ENCODE results near the gene PGR. TPM values are rescaled to one million over a fixed set of nuclear protein-coding genes. Genes with fewer than 3 reads are reported as not detected.

The PGR gene
- total RNA-seq, 1 experiment from 2014 or later, result not detected

DNA sequence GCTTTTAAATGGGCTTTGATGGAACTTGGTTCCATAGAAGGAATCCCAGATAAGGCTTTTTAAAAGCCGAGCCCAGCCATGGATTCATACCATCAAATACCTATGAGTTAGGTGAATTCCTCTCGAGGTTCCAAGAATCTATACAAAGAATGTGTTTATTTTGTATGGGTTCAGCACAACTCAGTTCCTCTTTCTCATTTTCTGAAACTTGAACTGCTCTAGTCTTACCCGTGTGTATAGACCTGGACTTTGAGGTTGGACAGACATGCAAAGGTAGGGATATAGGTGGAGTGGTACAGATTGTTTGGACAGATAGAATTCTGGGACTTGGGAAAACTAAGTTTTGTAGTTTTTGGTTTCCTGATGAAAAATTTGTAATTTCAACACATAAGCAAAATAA, 97.9 kb downstream of the PGR start:
- no TSS peak for BruUV-seq (replicated peaks)
- ChIA-PET POLR2A (ENCODE audit: unreplicated experiment) (no interaction called here), CTCF (no interaction called here)
- Histone ChIP-seq H3K9ac (ENCODE audit: low read length) (no peak overlapping the region), H3K27me3 (ENCODE audit: low read length) (peaks cover 40% of the 10 kb centered on the region), H2AFZ (ENCODE audit: low read length) (no peak overlapping the region), H3K4me2 (ENCODE audit: low read length) (no peak overlapping the region), H3K9me2 (replicated peaks; ENCODE audit: low read length) (no peaks in the 10 kb centered on the region), H4K20me1 (ENCODE audit: low read length) (no peaks in the 10 kb centered on the region), H3K9me3 (ENCODE audit: low read length) (no peaks in the 10 kb centered on the region), H3K4me3 (ENCODE audit: low read length) (no peak overlapping the region), H3K79me2 (ENCODE audit: low read length) (no peaks in the 10 kb centered on the region), H3K27ac (ENCODE audit: low read length) (no peak overlapping the region), H3F3A (ENCODE audit: low read length, unreplicated experiment) (no peaks in the 10 kb centered on the region), H3K4me1 (ENCODE audit: insufficient read depth, low read length) (no peaks in the 10 kb centered on the region), H3K36me3 (ENCODE audit: low read depth, low read length) (no peaks in the 10 kb centered on the region)
- no peak for DNase-seq
- TF ChIP-seq, protein P1, sequence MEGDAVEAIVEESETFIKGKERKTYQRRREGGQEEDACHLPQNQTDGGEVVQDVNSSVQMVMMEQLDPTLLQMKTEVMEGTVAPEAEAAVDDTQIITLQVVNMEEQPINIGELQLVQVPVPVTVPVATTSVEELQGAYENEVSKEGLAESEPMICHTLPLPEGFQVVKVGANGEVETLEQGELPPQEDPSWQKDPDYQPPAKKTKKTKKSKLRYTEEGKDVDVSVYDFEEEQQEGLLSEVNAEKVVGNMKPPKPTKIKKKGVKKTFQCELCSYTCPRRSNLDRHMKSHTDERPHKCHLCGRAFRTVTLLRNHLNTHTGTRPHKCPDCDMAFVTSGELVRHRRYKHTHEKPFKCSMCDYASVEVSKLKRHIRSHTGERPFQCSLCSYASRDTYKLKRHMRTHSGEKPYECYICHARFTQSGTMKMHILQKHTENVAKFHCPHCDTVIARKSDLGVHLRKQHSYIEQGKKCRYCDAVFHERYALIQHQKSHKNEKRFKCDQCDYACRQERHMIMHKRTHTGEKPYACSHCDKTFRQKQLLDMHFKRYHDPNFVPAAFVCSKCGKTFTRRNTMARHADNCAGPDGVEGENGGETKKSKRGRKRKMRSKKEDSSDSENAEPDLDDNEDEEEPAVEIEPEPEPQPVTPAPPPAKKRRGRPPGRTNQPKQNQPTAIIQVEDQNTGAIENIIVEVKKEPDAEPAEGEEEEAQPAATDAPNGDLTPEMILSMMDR (conservative IDR thresholded peaks at IDR 0.05; ENCODE audit: low read depth, low read length), result no peak
- TF ChIP-seq EZH2phosphoT487 (IDR thresholded peaks at IDR 0.05; ENCODE audit: borderline replicate concordance, low read length), result no peak
- no peak for TF ChIP-seq EZH2 (IDR thresholded peaks at IDR 0.05; ENCODE audit: low read length, unreplicated experiment)
- intact Hi-C loops (cut with micrococcal nuclease), result no loop called here
- ATAC-seq, result no peak

DNA sequence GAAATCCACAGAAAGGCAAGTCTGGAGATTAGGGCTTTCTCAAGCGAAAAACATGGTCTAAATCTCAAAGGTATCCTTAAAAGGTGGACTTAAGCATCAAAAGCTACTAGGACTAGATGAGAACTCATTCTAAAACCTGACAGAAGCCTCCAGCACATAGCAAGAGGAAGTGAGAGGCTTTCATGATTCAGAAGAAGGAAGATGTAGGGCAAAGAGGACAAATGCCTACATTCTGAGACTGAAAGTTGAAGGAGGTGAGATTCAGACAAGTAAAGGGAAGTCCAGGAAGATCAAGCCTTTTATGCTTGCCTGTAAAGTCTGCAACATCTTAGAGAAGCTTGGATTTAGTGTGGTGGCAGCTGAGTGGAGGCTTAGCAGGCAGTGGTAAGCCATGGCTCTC, 98.9 kb downstream of the PGR start:
- Histone ChIP-seq H3K36me3 (ENCODE audit: low read depth, low read length) (no peaks in the 10 kb centered on the region), H3K4me1 (ENCODE audit: insufficient read depth, low read length) (no peaks in the 10 kb centered on the region), H3K4me2 (ENCODE audit: low read length) (no peak overlapping the region), H3K27me3 (ENCODE audit: low read length) (peaks cover 40% of the 10 kb centered on the region), H2AFZ (ENCODE audit: low read length) (no peak overlapping the region), H3K9me2 (replicated peaks; ENCODE audit: low read length) (no peaks in the 10 kb centered on the region), H3K9ac (ENCODE audit: low read length) (no peak overlapping the region), H3K79me2 (ENCODE audit: low read length) (no peaks in the 10 kb centered on the region), H3K9me3 (ENCODE audit: low read length) (no peaks in the 10 kb centered on the region), H3F3A (ENCODE audit: low read length, unreplicated experiment) (no peaks in the 10 kb centered on the region), H3K27ac (ENCODE audit: low read length) (no peak overlapping the region), H4K20me1 (ENCODE audit: low read length) (no peaks in the 10 kb centered on the region), H3K4me3 (ENCODE audit: low read length) (no peak overlapping the region)
- CTCF ChIA-PET, result no interaction called here
- DNase-seq (no peak), ATAC-seq (no peak)
- POLR2A ChIA-PET (ENCODE audit: unreplicated experiment), result no interaction called here
- no TSS peak for BruUV-seq (replicated peaks)
- TF ChIP-seq, protein P1 (conservative IDR thresholded peaks at IDR 0.05; ENCODE audit: low read depth, low read length), result no peak
- TF ChIP-seq EZH2 (IDR thresholded peaks at IDR 0.05; ENCODE audit: low read length, unreplicated experiment) (no peak), EZH2phosphoT487 (IDR thresholded peaks at IDR 0.05; ENCODE audit: borderline replicate concordance, low read length) (no peak)
- intact Hi-C loops (cut with micrococcal nuclease), result no loop called here

DNA sequence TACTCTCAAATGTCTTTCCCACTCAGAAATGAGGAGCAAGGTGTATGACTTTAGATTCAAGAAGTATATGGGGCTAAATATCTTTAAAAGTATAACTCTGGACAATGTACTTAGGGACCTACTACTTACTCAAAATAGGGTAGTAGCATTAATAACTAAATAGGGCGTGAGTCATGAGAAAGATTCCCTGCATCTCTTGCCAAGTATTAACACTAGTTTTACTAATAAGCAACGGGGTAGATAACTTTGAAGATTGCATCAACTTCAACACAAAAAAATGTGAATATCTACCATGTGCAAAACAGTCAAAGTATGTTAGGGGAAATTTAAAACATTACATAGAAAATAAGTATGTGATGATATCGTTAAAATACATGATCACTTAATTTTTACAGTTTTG, 99.6 kb downstream of the PGR start:
- BruUV-seq (replicated peaks), result no TSS peak

More for the DNA sequence above, 99.6 kb downstream of the PGR start:
- intact Hi-C loops (cut with micrococcal nuclease), result no loop called here
- DNase-seq (no peak), ATAC-seq (no peak)
- H3K4me3 ChIP-seq (ENCODE audit: low read length), result no peak overlapping the region
- no peak overlapping the region for H3K4me2 ChIP-seq (ENCODE audit: low read length)
- no peaks in the 10 kb centered on the region for H3K9me3 ChIP-seq (ENCODE audit: low read length)
- H3F3A ChIP-seq (ENCODE audit: low read length, unreplicated experiment), result no peaks in the 10 kb centered on the region
- peaks cover 44% of the 10 kb centered on the region for H3K27me3 ChIP-seq (ENCODE audit: low read length)
- H2AFZ ChIP-seq (ENCODE audit: low read length), result no peak overlapping the region
- H3K79me2 ChIP-seq (ENCODE audit: low read length), result no peaks in the 10 kb centered on the region
- no peak overlapping the region for H3K9ac ChIP-seq (ENCODE audit: low read length)
- POLR2A ChIA-PET (ENCODE audit: unreplicated experiment), result no interaction called here
- H3K9me2 ChIP-seq (replicated peaks; ENCODE audit: low read length), result no peaks in the 10 kb centered on the region
- H4K20me1 ChIP-seq (ENCODE audit: low read length), result no peaks in the 10 kb centered on the region
- TF ChIP-seq EZH2 (IDR thresholded peaks at IDR 0.05; ENCODE audit: low read length, unreplicated experiment), result no peak
- TF ChIP-seq EZH2phosphoT487 (IDR thresholded peaks at IDR 0.05; ENCODE audit: borderline replicate concordance, low read length), result no peak
- TF ChIP-seq, protein P1 (conservative IDR thresholded peaks at IDR 0.05; ENCODE audit: low read depth, low read length), result no peak
- H3K27ac ChIP-seq (ENCODE audit: low read length), result no peak overlapping the region
- CTCF ChIA-PET, result no interaction called here
- no peaks in the 10 kb centered on the region for H3K36me3 ChIP-seq (ENCODE audit: low read depth, low read length)
- H3K4me1 ChIP-seq (ENCODE audit: insufficient read depth, low read length), result no peaks in the 10 kb centered on the region
